NCI-H1436 (cell line): ENCODE data around the gene RIPOR1.
"Not testable (repeated sequence)": the region's sequence is repeated elsewhere in the genome, so short reads cannot be mapped to it uniquely, and the experiment has no call there.

ENCODE experiments used
- DNase-seq: peaks from one replicate; lab custom pipeline; 2025; lab: John Stamatoyannopoulos, UW

The RIPOR1 gene

GRCh38 chr16:67528222-67528869 lies at the start of gene RIPOR1:
RIPOR1 (plus strand) TSS chr16:67528829; CDS start chr16:67538447, 9,618 bp downstream.
- no peak for DNase-seq

DNA sequence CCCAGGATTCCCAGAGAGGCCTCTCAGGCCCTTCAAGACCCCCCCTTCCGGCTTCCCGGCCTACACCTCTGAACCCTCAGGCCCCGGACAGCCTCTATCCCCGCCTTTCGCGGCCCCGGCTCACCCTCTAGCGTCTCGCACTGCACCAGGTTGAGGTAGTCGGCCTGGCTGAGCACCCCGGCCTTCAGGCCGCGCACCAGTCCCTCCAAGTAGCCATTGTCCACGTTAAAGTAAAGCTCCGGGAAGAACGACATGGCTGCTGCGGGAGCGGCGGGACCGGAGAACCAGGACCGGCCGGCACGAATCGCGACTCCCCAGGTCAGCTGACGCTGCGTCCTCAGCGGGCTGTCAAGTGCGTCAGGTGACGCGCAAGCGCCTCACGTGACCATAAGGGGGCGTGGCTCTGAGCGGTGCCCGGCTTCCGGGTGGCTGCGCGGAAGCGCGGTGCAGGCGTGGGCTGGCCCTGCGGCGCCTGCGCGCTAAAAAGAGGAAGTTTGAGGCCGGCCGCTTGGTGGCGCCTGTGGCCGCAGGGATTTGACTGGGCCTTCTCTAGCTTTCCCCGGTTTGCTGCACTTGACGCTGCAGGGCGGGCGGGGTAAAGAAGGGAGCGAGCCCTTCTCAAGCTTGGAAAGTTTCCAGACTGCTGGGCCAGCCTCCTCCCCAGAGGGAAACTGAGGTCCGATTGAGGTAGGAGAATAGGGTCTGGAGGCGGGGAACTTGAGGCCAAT lies 47.6 kb upstream of the RIPOR1 start, which contains the start of gene ATP6V0D1:
ATP6V0D1 (minus strand) TSS at position 325 of the 728 bp plus-strand sequence; CDS start at position 254, 71 bp downstream.
- DNase-seq, result peak; percentile 97

DNA sequence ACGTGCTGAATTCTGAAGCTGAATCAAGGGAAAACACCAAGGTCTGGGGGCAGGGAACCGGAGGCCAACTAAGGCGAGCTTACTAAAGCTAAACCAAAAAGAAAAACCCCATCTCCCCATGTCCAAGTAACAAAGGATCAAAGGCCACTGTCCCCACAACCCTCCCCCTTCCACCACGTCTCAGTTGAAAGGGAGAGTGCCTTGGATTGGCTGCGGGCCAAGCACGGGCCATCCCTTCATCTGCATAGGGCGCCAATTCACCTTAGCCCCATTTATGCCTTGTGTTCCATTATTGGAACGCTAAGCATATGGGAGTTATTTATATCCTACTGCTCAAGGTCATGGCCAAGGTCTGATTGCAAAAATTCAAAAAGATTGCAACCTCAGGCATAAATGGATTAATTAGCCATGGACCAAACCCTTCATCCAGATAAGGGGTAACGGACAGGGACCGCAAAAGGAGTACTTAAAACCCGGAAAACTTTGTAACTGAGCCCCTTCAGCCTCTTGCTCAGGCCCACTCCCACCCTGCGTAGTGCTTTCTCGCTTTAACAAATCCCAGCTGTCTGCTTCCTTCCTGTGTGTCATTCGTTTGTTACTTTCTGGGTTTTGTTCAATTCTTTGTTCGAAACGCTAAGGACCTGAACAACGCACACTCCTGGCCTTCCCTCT lies 46.9 kb upstream of the RIPOR1 start:
- peak; percentile 44 for DNase-seq

- DNase-seq, result no peak
These were observed 46.2 kb upstream of the RIPOR1 start for GRCh38 chr16:67482233-67482924.

GRCh38 chr16:67483150-67483549 lies 45.5 kb upstream of the RIPOR1 start, which contains the start of gene AGRP:
AGRP (minus strand) TSS chr16:67483547; CDS start chr16:67483398, 149 bp downstream.
- no peak for DNase-seq

DNA sequence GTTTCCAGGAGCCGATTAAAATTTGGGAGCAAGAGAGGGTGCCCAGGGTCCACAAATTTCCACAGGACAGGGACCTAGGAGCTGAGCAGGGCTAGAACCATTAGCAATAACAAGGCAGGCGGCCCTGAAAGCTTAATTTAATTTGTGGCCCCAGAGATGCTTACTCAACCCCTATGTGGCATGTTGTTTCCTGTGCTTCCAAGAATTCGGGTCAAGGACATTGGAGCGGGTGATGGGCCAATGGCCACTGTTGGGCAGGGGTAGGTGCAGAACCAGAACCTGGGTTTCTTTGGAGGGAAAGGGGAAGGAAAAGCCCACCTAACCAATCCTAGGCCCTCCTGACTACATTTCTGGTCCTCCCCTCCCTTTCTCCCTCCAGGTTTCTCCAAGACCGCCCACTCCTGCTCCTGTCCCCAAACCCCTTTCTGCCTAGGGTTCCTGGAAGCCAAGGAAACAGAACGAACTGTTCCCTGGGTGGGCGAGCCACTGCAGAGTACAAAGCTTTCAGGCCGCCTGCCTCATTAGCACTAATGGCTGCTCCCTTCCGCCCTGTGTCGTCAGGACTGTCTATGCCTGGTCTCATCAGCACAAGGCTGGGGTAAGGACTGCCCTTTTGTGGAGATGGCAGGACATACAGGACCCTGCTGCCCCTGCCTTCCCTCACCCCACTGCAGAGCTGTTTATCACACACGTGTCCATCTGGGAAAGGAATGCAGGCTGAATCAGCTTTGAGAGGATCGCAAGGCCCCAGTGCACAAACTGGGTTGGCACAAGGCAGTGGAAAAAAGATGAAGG lies 44.7 kb upstream of the RIPOR1 start:
- no peak for DNase-seq

- DNase-seq, result no peak
These were observed 41.8 kb upstream of the RIPOR1 start for GRCh38 chr16:67486805-67487204.

GRCh38 chr16:67487561-67487960 lies 41.1 kb upstream of the RIPOR1 start:
- not testable (repeated sequence) for DNase-seq

DNA sequence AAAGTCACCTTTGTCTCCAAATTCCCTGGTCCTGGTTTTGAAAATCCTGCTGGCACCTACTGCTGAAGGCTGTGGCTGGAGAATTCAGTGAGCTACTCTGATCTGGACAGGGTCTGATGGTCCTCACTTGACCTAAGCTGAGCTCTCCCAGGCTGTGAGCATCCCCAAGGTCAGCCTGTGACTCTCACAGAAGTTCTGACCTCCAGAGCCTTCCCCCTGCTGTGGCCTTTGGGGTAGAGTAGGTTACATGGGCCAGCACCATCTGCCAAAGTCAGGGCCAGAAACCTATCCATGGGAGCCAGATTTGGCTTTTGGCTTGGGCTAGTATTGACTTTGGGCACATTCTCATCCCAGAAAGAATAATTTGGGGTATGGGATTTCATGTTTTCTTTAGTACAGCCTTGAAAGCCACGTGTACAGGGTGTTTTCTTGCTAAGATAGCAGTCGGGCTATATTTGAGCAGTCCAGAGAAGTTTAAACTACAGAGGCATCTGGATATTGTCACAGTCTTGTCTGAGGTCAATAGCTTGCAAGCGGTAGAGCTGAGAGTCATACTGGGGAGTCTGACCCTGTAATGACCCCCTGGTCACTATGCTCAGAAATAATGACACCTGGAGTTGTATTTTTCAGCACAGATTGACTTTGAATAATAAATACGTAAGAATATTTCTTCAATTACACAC lies 39.1 kb upstream of the RIPOR1 start:
- DNase-seq, result no peak

DNA sequence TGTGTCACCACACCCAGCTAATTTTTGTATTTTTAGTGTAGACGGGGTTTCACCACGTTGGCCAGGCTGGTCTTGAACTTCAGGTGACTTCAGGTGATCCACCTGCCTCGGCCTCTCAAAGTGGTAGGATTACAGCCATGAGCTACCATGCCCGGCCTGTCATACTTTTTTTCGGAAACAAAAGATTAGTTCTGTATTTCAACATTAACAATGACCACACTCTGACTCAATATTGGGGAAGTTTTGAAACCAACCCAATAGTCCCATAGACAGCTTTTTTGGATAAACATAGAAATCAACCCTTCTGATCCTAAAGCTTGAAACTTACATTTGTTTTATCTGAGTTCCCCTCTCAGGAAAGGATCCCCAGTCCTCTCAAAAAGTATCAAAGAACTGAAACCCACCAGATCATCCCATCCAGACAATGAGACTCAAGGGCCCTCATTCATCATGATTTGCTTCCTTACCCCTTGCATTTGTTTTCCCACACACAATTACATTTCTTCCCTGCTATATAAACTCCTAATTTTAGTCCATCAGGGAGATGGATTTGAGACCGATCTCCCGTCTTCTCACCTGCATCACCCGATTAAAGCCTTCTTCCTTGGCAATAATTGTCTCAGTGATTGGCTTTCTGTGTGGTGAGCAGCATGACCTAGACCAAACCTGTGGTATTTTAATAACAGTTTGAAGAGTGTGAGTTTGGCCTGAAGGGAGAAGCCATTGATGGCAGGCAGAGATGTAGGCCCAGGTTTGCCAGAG lies 38.1 kb upstream of the RIPOR1 start:
- no peak for DNase-seq

GRCh38 chr16:67499106-67499505 lies 29.5 kb upstream of the RIPOR1 start:
- DNase-seq, result no peak

DNA sequence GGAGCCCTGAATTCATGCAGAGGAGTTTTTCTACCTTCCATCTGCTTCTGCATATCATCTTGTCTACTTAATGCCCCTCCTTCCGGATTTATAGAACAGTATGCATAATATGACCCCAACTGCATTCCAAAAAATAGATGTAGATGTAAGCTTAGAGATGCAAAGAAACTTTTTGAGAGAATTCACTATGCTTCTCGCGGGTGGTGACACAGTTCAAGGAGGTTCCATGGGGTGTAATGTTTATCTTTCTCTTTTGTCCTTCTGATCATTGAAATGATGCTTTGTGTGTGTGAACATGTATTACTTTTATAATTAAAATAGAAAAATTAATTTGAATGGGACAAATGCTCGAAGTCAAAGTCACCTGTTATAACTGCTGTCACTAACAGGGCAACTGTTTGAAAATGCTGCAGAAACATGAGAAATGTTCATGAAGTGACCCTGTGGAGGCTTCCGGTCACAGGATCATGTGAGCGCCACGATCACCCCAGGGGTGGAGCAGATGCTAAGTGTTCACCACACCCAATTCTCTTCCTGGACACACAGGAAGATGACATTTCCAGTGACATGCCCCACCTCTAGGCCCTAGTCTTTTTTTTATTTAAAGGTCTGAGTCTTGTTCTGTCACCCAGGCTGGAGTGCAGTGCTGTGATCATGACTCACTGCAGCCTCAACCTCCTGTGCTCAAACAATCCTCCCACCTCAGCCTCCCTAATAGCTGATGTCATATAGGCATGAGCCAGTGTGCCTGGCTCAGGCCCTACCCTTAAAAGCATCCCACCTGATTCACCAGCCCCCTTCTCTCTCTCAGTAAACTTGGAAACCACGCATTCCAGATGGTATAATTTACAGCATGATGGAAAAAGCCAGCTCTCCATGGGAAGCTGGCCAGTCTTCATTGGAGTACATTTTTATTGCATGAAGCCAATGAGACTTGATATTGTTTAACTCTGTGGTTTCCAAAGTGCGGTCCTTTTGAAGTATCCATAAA lies 24.3 kb upstream of the RIPOR1 start:
- DNase-seq, result no peak

GRCh38 chr16:67506468-67506867 lies 22.2 kb upstream of the RIPOR1 start:
- no peak for DNase-seq

DNA sequence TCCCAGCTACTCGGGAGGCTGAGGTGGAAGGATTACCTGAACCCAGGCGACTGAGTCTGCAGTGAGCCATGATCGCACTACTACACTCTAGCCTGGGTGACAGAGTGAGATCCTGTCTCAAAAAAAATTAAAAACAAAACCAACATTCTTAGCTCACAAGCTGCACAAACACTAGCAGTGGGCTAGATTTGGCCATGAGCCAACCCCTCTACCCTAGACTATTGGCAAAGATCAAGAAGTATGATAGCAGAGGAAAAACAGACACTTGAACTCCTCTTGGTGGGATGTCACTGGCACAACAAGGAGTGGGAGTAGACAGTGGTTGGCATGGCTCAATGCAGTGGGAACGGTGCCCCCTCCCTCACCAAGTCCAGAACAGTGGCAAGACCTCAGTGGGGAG lies 19.6 kb upstream of the RIPOR1 start:
- no peak for DNase-seq

- DNase-seq, result not testable (repeated sequence)
These were observed 14.7 kb upstream of the RIPOR1 start for GRCh38 chr16:67513892-67514291.

DNA sequence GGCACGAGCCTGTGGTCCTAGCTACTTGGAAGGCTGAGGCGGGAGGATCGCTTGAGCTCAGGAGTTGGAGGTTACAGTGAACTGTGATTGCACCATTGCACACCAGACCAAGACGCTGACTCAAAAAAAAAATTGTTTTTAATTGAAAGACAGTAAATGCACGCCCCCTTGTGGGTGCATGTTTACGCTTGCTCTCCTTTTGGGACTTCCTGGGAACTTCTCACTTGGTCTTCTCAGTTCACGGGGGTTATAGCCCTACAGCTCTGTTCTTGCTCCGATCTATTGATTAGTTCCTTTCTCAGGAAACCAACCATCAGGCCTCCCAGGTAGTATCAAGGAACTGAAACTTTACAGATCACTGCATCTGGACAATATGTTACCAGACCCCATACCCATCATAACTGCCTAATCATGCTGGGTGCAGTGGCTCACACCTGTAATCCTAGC lies 14.2 kb upstream of the RIPOR1 start:
- DNase-seq, result peak; percentile 68

- no peak for DNase-seq
These were observed 12.1 kb upstream of the RIPOR1 start for GRCh38 chr16:67516296-67517154.

GRCh38 chr16:67517155-67517445 lies 11.5 kb upstream of the RIPOR1 start:
- no peak for DNase-seq
